Omental fat pad (tissue), 4 donors: ENCODE results near the gene SLC4A8. TPM values are rescaled to one million over a fixed set of nuclear protein-coding genes. Genes with fewer than 3 reads are reported as not detected.

Experiments used
- ATAC-seq: fragments of 150-250 bp; one replicate; pipeline ENCODE4 v1.9.1; 2016; ENCODE audit warnings: mild to moderate bottlenecking, moderate library complexity; ENCODE audit not compliant: low FRiP score
- DNase-seq: peaks from one replicate; pipeline ENCODE4 v3.0.0-alpha.2; 2019; ENCODE audit warnings: low spot score
- total RNA-seq, 4 donors: library from RNA; depleted of rRNA; stranded (reverse); fragments of >200 nt; gene quantifications; one replicate each; pipeline ENCODE4 v1.1.0, GENCODE V29; 2016
- TF ChIP-seq, protein P1 (sequence below), 3 donors: fragments of 450-650 bp; IDR thresholded peaks; one replicate each; pipeline ENCODE4 v1.5.1; 2016 to 2017; ENCODE audit warnings: antibody characterized with exemption in 3 of 3, mild to moderate bottlenecking in 3 of 3, moderate library complexity in 2 of 3

SLC4A8 gene
- total RNA-seq, 4 donors from 2014 or later: 0.37 to 4.7 (median 1.8) TPM

DNA sequence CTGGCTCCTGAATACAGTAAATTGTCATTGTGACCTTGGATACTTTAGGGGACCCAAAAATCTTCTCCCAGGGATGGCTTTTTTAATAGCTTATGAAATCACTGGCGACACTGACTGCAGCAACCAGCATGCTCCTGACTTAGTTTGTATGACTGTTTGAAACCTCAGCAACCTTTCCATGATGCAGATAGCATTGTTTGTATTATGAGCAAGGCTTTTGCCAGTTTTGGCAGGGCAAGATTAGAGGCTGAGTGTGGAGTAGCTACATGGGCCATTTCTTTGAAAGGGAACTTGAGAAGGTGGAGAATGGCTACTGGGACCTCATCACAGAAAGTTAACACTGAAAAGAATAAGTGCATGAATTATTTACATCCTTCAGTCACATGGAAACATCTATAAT is 50.9 kb downstream of the SLC4A8 start:
- no peak for DNase-seq
- ATAC-seq: no peak
- TF ChIP-seq, protein P1, sequence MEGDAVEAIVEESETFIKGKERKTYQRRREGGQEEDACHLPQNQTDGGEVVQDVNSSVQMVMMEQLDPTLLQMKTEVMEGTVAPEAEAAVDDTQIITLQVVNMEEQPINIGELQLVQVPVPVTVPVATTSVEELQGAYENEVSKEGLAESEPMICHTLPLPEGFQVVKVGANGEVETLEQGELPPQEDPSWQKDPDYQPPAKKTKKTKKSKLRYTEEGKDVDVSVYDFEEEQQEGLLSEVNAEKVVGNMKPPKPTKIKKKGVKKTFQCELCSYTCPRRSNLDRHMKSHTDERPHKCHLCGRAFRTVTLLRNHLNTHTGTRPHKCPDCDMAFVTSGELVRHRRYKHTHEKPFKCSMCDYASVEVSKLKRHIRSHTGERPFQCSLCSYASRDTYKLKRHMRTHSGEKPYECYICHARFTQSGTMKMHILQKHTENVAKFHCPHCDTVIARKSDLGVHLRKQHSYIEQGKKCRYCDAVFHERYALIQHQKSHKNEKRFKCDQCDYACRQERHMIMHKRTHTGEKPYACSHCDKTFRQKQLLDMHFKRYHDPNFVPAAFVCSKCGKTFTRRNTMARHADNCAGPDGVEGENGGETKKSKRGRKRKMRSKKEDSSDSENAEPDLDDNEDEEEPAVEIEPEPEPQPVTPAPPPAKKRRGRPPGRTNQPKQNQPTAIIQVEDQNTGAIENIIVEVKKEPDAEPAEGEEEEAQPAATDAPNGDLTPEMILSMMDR (IDR thresholded peaks at IDR 0.05): no peak

DNA sequence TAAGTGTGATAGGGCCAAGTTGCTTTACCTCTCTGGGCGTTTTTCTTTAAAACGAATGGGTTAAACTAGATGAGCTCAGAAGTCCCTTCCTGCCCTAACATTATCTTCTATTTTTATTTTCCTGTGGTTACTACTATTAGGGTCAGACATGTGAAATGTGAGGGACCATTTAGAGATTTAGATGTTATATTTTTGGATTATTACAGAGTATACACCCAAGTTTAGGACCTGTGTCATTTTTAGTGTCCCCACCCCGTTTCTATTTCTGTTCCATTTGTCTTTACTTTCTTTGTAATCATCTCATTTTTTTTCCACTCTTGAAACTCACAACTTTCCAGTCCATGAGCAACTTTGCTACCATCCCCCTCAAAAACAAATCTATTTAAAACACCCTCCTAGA is 56.3 kb downstream of the SLC4A8 start:
- TF ChIP-seq, protein P1 (IDR thresholded peaks at IDR 0.05): no peak
- no peak for DNase-seq
- ATAC-seq: no peak

DNA sequence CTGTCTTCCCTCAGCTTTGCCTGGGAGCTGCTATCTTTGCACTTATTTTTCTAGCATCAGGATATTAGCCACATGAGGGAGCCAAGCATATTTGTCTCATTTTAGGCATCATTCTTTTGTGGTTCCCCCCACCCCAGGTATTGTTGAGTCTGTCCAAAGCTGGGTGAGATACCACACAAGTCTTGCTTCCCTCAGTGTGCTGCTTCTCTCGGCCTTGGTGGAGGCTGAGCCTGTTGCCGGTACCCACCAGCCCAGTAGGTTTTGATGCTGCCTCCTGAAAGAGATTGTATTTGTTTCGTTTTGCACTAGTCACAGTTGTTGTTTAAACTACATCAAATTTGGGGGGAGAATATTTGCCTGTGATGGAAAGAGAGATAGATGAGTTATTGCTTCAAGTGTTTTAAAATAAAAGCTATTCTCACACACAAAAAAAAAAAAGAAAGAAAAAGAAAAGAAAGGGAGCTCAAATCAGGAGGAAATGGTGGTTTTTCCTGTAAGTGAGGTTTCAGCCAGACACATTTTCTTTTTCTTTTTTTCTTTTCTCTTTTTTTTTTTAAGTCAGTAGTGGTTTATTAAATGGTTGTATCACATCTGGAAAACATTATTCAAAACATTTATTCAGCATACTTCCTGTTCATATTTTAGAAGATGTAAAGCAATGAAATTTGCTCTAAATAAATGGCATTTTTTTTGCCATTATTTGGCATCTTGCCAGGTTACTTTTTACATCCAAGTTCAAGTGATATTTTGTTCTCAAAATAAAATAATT is 58.5 kb downstream of the SLC4A8 start:
- TF ChIP-seq, protein P1 (IDR thresholded peaks at IDR 0.05): no peak

DNA sequence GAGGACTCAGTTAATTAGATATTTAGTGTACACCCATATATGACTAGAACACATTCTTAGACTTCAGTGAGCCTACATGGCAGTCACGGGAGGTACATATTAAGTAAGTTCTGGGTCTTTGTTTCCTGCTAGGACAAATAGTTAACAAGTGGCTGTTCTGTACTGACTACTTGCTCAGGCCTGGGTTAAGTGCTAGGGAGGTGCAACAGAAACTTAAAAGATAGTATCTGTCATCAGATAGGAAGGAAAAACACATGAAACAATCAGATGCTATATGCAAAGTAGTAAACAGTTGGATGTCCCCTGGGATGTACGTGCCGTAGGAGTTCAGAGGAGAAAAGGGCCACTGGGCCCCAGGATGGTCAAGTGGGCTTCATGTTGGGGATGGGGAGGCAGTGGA is 59.5 kb downstream of the SLC4A8 start:
- TF ChIP-seq, protein P1 (IDR thresholded peaks at IDR 0.05): no peak
- ATAC-seq (no peak), DNase-seq (no peak)

More for the DNA sequence above, 58.5 kb downstream of the SLC4A8 start:
- DNase-seq: no peak
- no peak for ATAC-seq

DNA sequence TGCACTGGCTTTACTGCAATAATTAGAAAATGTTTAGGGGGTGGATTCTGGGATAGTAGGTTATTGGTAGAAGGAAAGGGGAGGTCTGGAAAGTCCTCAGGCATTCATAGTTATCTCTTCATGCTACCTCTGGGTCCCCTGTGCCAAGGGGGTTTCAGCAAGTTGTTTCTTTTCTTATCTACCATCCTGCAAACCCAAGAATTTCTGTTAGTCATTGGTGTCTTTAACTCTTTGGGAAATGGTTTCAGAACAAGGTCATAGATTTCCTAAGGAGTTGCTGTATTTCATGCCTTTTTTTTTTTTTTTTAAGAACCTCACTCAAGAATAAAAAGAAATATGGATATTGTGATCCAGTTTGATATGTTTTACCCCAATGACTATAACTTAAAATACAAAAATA is 63.6 kb downstream of the SLC4A8 start:
- TF ChIP-seq, protein P1 (IDR thresholded peaks at IDR 0.05): no peak
- DNase-seq (no peak), ATAC-seq (no peak)

DNA sequence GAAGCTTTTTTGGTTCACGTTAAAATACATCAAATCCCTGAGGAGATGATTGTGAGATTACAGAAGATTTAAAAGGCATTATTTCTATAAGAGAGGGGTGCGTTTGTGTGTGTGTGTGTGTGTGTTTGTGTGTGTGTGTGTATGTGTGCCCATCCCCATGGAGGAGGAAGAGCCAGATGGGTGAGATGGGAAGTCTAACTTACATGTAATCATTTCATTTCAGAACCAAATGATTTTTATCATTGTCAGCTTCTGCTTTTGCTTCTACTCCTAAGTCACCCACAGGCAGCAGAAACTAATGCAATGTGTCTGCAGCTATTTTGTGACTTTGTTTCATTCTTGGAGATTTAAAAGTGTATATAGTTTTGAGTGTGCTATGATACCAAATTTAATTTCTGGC is 68.7 kb downstream of the SLC4A8 start:
- DNase-seq: no peak
- ATAC-seq: no peak
- TF ChIP-seq, protein P1 (IDR thresholded peaks at IDR 0.05): no peak

DNA sequence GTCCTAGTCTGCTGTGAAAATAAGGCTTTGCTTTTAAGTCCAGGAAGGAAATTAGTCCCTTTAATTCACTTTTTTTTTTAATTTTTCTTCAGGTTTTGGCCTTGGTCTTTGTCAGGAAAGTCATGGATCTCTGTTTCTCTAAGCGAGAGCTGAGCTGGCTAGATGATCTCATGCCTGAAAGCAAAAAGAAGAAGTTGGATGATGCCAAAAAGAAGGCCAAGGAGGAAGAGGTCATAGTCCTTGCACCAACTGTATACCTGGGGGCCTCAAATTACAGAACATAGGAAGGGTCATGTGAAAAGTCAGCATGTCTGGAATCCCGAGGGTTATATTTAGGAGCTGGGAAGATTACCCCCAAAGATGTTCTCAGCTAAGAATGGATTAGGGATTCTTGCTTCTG is 72.3 kb downstream of the SLC4A8 start:
- ATAC-seq (no peak), DNase-seq (no peak)
- TF ChIP-seq, protein P1 (IDR thresholded peaks at IDR 0.05): no peak
